HPDE6-E6E7 (cell line): ENCODE data around the gene MZT2B.
"Not testable (repeated sequence)": the region's sequence is repeated elsewhere in the genome, so short reads cannot be mapped to it uniquely, and the experiment has no call there.

Source experiments
- DNase-seq: peaks from one replicate; pipeline ENCODE4 v3.0.0; 2011; ENCODE audit warnings: missing footprints; ENCODE audit errors: extremely low spot score

Gene MZT2B

GRCh38 chr2:130152816-130153595 lies 29.1 kb upstream of the MZT2B start:
- DNase-seq = no peak

- not testable (repeated sequence) for DNase-seq
Observed at GRCh38 chr2:130153721-130154422, 28.2 kb upstream of the MZT2B start.

DNA sequence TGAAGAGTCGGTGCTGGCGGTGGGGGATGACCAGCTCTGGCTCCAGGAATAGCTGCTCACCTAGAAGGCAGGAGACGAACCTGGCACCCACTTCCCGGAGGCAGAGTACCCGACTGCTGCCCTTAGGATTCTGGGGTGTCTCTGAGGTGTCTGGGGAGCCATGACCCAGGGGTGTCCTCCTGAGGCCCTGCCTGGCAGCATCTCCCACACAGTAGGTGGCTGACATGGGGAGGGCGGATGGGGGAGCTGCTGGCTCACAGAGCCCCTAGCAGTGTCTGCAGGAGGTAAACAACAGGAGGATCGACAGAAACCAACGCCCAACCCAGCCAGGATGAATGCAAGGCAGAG lies 27.7 kb upstream of the MZT2B start:
- not testable (repeated sequence) for DNase-seq

DNA sequence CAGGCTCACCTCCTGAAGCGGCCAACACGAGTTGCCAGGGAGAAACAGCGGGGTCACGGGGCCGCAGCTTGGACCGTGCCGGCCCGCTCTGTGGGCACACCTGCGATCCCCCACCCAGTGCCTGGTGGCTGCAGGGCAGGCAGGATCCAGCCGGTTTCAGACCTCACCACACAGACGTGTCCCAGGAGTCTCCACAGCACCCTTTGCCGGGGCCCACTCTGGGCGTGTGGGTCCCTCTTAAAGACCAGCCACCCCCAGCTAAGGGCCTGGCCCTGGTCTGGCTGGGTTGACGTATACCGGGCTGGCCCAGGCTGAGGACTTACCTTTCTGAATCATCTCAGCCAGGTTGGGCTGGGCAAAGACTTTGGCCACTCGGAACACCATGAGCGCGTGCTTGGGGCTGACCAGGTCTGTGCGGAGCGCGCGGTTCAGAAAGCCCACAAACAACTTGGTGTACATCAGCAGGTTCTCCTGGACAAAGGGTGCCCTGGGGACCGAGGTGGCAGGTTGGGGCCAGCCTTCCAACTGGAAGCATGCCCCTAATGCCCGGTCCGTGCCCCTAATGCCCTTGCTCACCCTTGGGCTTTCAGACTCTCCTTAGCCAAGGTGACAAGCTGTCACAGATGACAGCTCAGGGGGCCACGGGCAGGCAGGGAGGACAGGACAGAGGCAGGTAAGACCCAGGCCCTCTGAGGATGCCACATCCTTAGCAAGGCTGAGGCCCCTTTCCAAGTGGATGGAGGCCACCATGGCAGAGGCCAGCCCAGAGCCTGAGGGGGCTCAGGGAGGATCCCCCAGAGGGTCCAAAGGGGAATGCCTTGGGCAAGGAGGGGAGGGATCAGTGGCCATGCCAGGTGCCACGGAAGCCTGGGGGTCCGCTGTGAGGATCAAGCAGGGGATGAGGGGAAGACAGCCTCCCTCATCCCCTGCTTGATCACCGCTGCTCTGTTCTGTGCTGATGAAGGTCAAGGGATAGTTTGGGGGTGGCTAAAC lies 27.0 kb upstream of the MZT2B start:
- DNase-seq = no peak

GRCh38 chr2:130155956-130156623 lies 26.0 kb upstream of the MZT2B start:
- DNase-seq = not testable (repeated sequence)

DNA sequence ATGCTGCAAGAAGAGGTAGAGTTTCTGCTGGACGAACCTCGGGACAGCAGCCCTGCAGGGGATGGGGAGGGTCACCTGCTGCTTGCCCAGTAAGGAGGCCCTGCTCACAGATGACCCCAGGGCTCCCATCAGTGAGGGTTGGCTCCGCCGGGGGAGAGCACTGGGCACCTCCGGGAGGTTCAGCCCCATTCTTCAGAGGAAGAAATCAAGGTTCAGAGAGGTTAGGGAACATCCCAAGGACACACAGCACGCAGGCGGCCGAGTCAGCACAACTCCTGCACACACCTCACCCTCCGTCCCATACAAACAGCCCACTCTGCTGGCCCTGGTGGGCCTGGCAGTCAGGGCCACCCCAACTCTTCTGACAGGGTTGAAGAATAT lies 25.4 kb upstream of the MZT2B start:
- no peak for DNase-seq

DNA sequence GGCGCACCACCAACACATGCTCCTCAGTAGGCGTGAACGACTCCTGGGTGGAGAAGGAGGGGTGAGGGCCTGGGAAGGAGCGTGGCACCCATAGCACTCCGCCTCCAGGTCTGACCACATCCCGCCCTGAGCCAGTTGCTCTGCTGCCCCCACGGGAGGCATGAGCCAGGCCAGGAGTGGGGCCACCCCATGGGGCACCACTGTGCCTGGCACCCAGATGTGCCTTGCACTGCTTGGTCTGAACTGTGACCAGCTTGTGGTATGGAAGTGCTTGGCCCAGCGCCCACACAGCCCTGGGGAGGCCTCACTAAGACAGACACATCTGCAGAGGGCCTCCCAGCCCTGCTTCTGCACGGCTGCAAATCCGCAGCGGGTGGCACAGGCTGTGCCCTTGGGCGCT lies 24.7 kb upstream of the MZT2B start:
- DNase-seq = not testable (repeated sequence)

- not testable (repeated sequence) for DNase-seq
Observed at GRCh38 chr2:130157825-130158514, 24.1 kb upstream of the MZT2B start.

DNA sequence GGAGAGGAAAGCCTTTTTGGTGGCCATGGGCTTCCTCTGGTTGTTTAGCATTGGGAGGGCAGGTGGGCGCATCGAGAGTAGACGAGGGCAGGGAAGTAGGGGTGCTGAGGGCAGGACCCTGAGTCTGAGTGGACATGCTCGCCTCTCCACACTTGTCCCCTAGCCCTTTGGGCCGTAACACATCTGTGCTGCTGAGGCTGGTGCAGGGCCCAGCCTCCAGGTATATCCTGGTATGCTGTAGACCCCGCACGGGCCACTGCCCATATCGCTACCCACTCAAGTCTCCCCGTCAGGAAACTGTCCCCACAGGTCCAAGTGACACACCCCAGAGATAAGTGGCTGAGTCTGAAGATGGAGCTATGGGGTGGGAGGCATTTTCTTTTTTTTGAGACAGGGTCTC lies 23.4 kb upstream of the MZT2B start:
- DNase-seq = no peak

DNA sequence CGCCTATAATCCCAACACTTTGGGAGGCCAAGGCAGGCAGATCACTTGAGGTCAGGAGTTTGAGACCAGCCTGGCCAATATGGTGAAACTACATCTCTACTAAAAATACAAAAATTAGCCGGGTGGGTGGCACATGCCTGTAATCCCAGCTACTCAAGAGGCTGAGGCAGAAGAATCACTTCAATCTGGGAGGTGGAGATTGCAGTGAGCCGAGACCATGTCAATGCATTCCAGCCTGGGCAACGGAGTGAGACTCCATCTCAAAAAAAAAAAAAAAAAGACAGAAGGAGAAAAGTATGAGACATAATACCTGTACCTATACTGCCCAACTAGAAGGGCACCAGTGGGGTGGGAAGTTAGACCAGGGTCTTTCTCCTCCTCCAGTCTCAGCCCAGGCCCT lies 22.7 kb upstream of the MZT2B start:
- not testable (repeated sequence) for DNase-seq

- no peak for DNase-seq
Observed at GRCh38 chr2:130160131-130160530, 21.9 kb upstream of the MZT2B start.

DNA sequence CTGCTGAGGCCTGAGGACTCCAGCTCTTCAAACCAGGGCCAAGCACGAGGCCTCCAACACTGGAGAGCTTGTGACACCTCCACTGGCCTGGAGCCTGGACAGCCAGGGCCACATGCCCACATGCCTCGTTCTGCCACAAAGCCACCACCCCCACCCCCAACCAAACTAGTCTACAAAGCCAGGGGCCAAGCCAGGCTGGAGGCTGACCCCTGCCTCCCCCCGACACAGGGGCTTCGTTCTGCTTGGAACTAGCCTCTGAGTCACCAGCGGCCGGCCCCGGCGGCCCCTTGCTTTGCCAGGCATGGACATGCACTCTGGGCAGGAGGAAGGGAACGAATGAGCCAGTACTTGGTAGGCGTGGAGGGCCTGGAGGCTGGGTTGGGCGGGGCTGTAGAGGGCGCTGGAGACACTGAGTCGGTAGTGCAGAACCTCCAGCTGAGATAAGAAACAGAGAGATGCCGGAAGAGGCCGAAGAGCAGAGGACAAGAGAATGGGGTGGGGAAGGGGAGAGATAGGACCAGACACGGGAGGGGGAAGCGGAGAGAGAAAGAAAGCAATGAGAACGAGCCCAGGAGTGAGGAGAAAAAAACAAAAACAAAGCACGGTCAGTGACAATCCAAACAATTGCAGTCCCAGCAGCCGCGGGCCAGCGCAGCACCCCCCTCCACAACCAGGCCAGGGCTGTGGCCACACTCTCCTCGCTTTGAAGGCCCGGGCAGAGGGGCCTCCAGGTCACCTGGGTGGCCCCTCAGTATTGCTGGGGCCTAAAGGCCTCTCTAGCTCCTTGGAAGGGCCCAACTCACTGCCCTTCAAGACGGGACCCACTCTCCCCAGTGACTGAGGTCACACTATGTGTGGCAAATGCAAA lies 21.0 kb upstream of the MZT2B start:
- DNase-seq = not testable (repeated sequence)

GRCh38 chr2:130162486-130162885 lies 19.6 kb upstream of the MZT2B start:
- not testable (repeated sequence) for DNase-seq

DNA sequence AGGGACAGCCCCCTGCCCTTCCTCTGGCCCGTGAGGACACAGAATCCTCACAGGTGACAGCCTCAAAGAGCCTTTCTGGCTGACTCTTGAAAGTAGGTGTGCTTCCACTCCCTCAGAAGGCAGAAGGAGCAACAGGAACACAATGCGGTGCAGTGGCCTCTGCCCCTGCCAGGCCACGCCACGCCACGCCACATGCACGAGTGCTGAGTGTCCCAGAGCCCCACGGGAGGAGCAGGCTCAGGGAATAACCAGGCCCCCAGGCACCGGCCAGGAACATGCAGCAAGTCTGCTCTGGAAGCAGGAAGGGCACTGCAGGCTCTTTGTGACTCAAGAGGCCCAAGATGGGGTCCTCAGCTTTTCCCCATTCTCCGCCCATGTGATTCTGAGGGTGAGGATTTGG lies 19.1 kb upstream of the MZT2B start:
- DNase-seq = no peak

GRCh38 chr2:130165293-130166016 lies 16.6 kb upstream of the MZT2B start:
- DNase-seq = no peak

- DNase-seq = not testable (repeated sequence)
Observed at GRCh38 chr2:130166611-130167010, 15.5 kb upstream of the MZT2B start.

DNA sequence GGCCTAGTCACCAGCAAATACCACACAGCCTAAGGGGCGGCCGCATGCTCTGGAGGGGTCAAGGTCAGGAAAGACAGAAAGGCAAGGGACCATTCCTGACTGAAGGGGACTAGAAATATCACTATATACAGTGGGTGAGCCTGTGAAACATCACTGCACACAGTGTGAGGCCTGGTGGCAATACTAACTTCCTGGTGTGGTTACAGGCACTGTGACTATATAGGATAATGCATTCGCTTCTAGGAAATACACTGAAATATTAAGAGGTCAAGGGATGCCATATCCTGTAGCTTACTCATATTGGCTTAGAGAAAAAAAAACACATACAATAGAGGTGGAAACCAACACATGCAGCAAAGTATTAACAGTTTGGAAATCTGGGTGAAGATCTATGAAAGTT lies 12.9 kb upstream of the MZT2B start:
- not testable (repeated sequence) for DNase-seq

DNA sequence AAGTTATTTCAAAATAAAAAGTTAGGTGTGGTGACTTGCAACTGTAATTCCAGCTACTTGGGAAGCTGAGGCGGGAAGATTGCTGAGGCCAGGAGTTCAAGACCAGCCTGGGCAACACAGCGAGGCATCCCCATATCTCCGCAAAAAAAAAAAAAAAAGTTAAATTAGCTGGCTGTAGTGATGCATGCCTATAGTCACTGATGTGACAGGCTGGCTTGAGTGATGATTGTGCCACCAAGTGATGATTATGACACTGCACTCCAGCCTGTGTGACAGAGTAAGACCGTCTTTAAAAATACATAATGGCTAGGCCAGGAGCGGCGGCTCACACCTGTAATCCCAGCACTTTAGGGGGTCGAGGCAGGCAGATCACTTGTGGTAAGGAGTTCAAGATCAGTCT lies 12.2 kb upstream of the MZT2B start:
- DNase-seq = no peak

DNA sequence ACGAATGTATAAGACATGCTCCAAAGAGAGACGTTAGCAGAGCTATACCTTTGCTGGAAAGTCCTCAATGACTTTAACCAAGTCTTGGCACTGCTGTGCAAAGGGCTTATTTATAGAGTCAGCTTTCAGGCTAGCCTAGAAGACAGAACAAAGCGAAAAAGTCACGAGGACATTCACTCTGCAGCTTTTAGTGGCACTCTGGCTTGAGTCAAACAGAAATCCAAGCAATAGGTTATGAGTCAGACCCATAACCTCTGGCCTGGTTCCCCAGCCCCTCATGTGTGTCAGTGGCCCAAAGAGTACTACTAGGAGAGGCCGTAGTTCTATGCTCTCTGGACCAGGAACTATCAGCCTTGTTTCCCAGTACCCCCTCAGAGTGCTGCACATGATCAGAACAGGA lies 7.2 kb upstream of the MZT2B start:
- DNase-seq = not testable (repeated sequence)
